ENCODE data around the gene HAX1.

DNA sequence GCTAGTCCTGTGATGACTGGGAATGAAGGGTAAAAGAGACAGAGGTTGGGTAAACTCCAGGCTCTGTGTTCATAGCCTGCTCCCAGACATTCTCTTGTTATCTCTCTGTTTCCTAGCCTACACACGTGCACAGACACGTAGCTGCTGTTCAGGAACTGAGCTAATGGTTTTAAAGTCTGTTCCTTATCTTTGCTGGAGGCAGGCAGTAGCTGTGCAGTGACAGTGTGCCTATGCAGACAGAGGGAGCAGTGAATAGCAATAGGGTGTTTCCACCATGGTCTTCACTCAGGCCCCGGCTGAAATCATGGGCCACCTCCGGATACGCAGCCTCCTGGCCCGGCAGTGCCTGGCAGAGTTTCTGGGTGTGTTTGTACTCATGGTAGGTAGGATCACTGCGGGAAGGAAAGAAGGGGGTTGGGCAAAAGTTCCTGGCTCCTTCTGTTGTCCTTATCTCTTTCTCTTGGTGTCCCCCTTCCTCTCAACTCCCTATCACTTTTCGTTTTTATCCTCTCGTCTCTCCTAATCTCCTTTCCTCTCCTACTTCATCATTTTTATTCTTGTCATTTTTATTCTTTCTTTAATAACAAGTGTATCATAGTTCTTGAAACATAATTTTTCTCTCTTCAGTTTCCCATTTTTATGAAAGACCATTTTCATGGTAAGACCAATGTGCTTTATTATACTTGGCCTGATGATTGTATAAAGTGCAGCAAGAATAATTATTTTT, 48.6 kb downstream of the HAX1 start, which contains the start of gene AQP10:
- TF ChIP-seq, protein P1, sequence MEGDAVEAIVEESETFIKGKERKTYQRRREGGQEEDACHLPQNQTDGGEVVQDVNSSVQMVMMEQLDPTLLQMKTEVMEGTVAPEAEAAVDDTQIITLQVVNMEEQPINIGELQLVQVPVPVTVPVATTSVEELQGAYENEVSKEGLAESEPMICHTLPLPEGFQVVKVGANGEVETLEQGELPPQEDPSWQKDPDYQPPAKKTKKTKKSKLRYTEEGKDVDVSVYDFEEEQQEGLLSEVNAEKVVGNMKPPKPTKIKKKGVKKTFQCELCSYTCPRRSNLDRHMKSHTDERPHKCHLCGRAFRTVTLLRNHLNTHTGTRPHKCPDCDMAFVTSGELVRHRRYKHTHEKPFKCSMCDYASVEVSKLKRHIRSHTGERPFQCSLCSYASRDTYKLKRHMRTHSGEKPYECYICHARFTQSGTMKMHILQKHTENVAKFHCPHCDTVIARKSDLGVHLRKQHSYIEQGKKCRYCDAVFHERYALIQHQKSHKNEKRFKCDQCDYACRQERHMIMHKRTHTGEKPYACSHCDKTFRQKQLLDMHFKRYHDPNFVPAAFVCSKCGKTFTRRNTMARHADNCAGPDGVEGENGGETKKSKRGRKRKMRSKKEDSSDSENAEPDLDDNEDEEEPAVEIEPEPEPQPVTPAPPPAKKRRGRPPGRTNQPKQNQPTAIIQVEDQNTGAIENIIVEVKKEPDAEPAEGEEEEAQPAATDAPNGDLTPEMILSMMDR (conservative IDR thresholded peaks at IDR 0.05; ENCODE audit: low read depth, low read length): no peak
- TF ChIP-seq EZH2 (IDR thresholded peaks at IDR 0.05; ENCODE audit: borderline replicate concordance, low read depth, low read length, poor library complexity, severe bottlenecking): no peak
